CD8-positive, alpha-beta memory T cell (primary cell): ENCODE data around the gene TMPRSS3. TPM values are rescaled to one million over a fixed set of nuclear protein-coding genes. Genes with fewer than 3 reads are reported as not detected.

ENCODE experiments used
- CTCF ChIA-PET: fragments of 350-600 bp; sonication (Branson Sonifier 250); formaldehyde crosslinking; loops from one replicate; lab custom pipeline; 2021; ENCODE audit warnings: antibody characterized with exemption; lab: Charles Lee
- POLR2A ChIA-PET: fragments of 350-600 bp; sonication (Branson Sonifier 250); formaldehyde crosslinking; loops from one replicate; lab custom pipeline; 2021; ENCODE audit warnings: antibody characterized with exemption; lab: Charles Lee
- DNase-seq, 5 donors: peaks; one replicate each; pipeline versions ENCODE4 v3.0.0 to v3.0.0-alpha.2; 2020 to 2022; ENCODE audit warnings: mixed read lengths in 1 of 5
- H3K27ac ChIP-seq: one replicate; pipeline ENCODE4 v1.7.0; 2013; ENCODE audit warnings: low read depth, mild to moderate bottlenecking, low read length, moderate library complexity
- H3K27me3 ChIP-seq: 2 replicates; pipeline ENCODE4 v1.7.0; 2013; ENCODE audit warnings: low read length, mild to moderate bottlenecking; ENCODE audit not compliant: insufficient read depth, poor library complexity, severe bottlenecking
- H3K36me3 ChIP-seq: 2 replicates; pipeline ENCODE4 v1.7.0; 2013; ENCODE audit warnings: mild to moderate bottlenecking, low read length, moderate library complexity; ENCODE audit not compliant: insufficient read depth
- H3K4me1 ChIP-seq: 2 replicates; pipeline ENCODE4 v1.7.0; 2013; ENCODE audit warnings: mild to moderate bottlenecking, low read length, moderate library complexity; ENCODE audit not compliant: insufficient read depth
- H3K4me3 ChIP-seq: 2 replicates; pipeline ENCODE4 v1.7.0; 2013; ENCODE audit warnings: mild to moderate bottlenecking, low read length
- H3K9me3 ChIP-seq: 2 replicates; pipeline ENCODE4 v1.7.0; 2013; ENCODE audit warnings: mild to moderate bottlenecking, low read length
- H3K27ac Mint-ChIP-seq, 8 donors: one replicate each; pipeline ENCODE4 v1.8.0; 2020 to 2021; ENCODE audit warnings: mixed read lengths in 8 of 8, mild to moderate bottlenecking in 6 of 8, inconsistent platforms in 3 of 8, moderate library complexity in 3 of 8
- H3K27me3 Mint-ChIP-seq, 2 donors: one replicate each; pipeline ENCODE4 v1.8.0; 2020 to 2021; ENCODE audit warnings: mixed read lengths in 2 of 2, mild to moderate bottlenecking in 1 of 2, moderate library complexity in 1 of 2
- H3K36me3 Mint-ChIP-seq, 3 donors: one replicate each; pipeline ENCODE4 v1.8.0; 2020 to 2021; ENCODE audit warnings: mixed read lengths in 3 of 3, inconsistent platforms in 1 of 3, mild to moderate bottlenecking in 1 of 3
- H3K4me1 Mint-ChIP-seq, 3 donors: one replicate each; pipeline ENCODE4 v1.8.0; 2020 to 2021; ENCODE audit warnings: mixed read lengths in 3 of 3, inconsistent platforms in 1 of 3, mild to moderate bottlenecking in 1 of 3
- H3K4me3 Mint-ChIP-seq, 7 donors: one replicate each; pipeline ENCODE4 v1.8.0; 2020 to 2021; ENCODE audit warnings: mixed read lengths in 7 of 7, mild to moderate bottlenecking in 6 of 7, moderate library complexity in 4 of 7, inconsistent platforms in 2 of 7
- H3K9me3 Mint-ChIP-seq, 5 donors: one replicate each; pipeline ENCODE4 v1.8.0; 2020 to 2022; ENCODE audit warnings: mixed read lengths in 5 of 5, mild to moderate bottlenecking in 3 of 5, moderate library complexity in 2 of 5, inconsistent platforms in 1 of 5
- polyA plus RNA-seq: library from polyadenylated mRNA; unstranded; fragments of 300-500 nt; fragmentation: Illumina TruSeq; gene quantifications from one replicate; pipeline ENCODE4 v1.2.3, GENCODE V29; 2021
- total RNA-seq, 2 experiments: library from RNA; stranded (reverse); gene quantifications; one replicate each; pipeline ENCODE4 v1.2.3, GENCODE V29; 2021

The TMPRSS3 gene
- total and polyA plus RNA-seq, 3 experiments from 2014 or later: 2.0 to 20.4 (median 19.6) TPM

GRCh38 chr21:42332557-42333317 is 63.1 kb downstream of the TMPRSS3 start:
- no peak for DNase-seq
- H3K36me3 ChIP-seq: no peaks in the 10 kb centered on the region
- no peaks in the 10 kb centered on the region for H3K27me3 ChIP-seq
- ChIA-PET CTCF (no interaction called here), POLR2A (no interaction called here)
- H3K27ac ChIP-seq: no peak overlapping the region
- Mint-ChIP-seq H3K4me1 (peaks cover 2 to 5% (median 3%) of the 10 kb centered on the region in 3 donors), H3K4me3 (no peak overlapping the region), H3K36me3 (peaks cover 0 to 23% (median 4%) of the 10 kb centered on the region in 3 donors), H3K27ac (no peak overlapping the region), H3K27me3 (peaks cover 5 to 11% of the 10 kb centered on the region in 2 donors), H3K9me3 (peaks cover 14 to 21% (median 18%) of the 10 kb centered on the region in 5 donors)
- no peak overlapping the region for H3K4me3 ChIP-seq
- peaks cover 9% of the 10 kb centered on the region for H3K9me3 ChIP-seq
- peaks cover 2% of the 10 kb centered on the region for H3K4me1 ChIP-seq

GRCh38 chr21:42331660-42332059 is 64.2 kb downstream of the TMPRSS3 start:
- H3K27me3 ChIP-seq: no peaks in the 10 kb centered on the region
- CTCF ChIA-PET: no interaction called here
- H3K4me3 ChIP-seq: no peak overlapping the region
- H3K4me3 Mint-ChIP-seq: no peak overlapping the region
- peaks cover 9% of the 10 kb centered on the region for H3K9me3 ChIP-seq
- DNase-seq: no peak
- H3K27me3 Mint-ChIP-seq: peaks cover 4 to 8% of the 10 kb centered on the region in 2 donors
- no peak overlapping the region for H3K27ac ChIP-seq
- peaks cover 14 to 21% (median 18%) of the 10 kb centered on the region in 5 donors for H3K9me3 Mint-ChIP-seq
- peaks cover 0 to 23% (median 4%) of the 10 kb centered on the region in 3 donors for H3K36me3 Mint-ChIP-seq
- POLR2A ChIA-PET: no interaction called here
- no peaks in the 10 kb centered on the region for H3K4me1 Mint-ChIP-seq
- H3K4me1 ChIP-seq: no peaks in the 10 kb centered on the region
- H3K36me3 ChIP-seq: no peaks in the 10 kb centered on the region
- H3K27ac Mint-ChIP-seq: no peak overlapping the region

GRCh38 chr21:42330380-42331371 is 65.2 kb downstream of the TMPRSS3 start:
- CTCF ChIA-PET: no interaction called here
- peaks cover 14 to 21% (median 18%) of the 10 kb centered on the region in 5 donors for H3K9me3 Mint-ChIP-seq

GRCh38 chr21:42324896-42325295 is 71.0 kb downstream of the TMPRSS3 start:
- Histone ChIP-seq H3K27ac (no peak overlapping the region), H3K4me1 (no peaks in the 10 kb centered on the region), H3K4me3 (no peak overlapping the region), H3K9me3 (no peaks in the 10 kb centered on the region), H3K36me3 (no peaks in the 10 kb centered on the region), H3K27me3 (no peaks in the 10 kb centered on the region)
- no peak for DNase-seq
- peaks cover 0 to 2% (median 0%) of the 10 kb centered on the region in 3 donors for H3K4me1 Mint-ChIP-seq
- H3K27me3 Mint-ChIP-seq: peaks cover 7 to 34% of the 10 kb centered on the region in 2 donors
- H3K27ac Mint-ChIP-seq: no peak overlapping the region
- no peaks in the 10 kb centered on the region for H3K36me3 Mint-ChIP-seq
- H3K9me3 Mint-ChIP-seq: no peaks in the 10 kb centered on the region
- no peak overlapping the region for H3K4me3 Mint-ChIP-seq
- POLR2A ChIA-PET: no interaction called here
- CTCF ChIA-PET: interaction anchor here (1.2 kb wide), 1 partner anchor 12 kb away, joined by 3 read pairs; no protein-coding TSS in a partner anchor

More at GRCh38 chr21:42330380-42331371, 65.2 kb downstream of the TMPRSS3 start:
- Histone ChIP-seq H3K9me3 (peaks cover 9% of the 10 kb centered on the region), H3K4me1 (no peaks in the 10 kb centered on the region), H3K27ac (no peak overlapping the region), H3K27me3 (no peaks in the 10 kb centered on the region), H3K4me3 (no peak overlapping the region), H3K36me3 (no peaks in the 10 kb centered on the region)
- no peak for DNase-seq
- Mint-ChIP-seq H3K27ac (peak overlapping the region in 2 of 8 donors; percentile 11 to 43), H3K27me3 (peaks cover 4 to 10% of the 10 kb centered on the region in 2 donors), H3K4me3 (no peak overlapping the region), H3K36me3 (peaks cover 0 to 23% (median 4%) of the 10 kb centered on the region in 3 donors), H3K4me1 (no peaks in the 10 kb centered on the region)
- POLR2A ChIA-PET: no interaction called here

Other genes with a start within 250 kb of the TMPRSS3 start
- gene ABCG1, start 176.9 kb downstream of the TMPRSS3 start, total RNA-seq: 1 to 10 TPM; 3.7 to 3.8 TPM
- gene ABCG1, start 176.9 kb downstream of the TMPRSS3 start, polyA plus RNA-seq: 15.7 TPM
- not detected for gene TFF3, start 80.6 kb downstream of the TMPRSS3 start, total RNA-seq
- gene TFF3, start 80.6 kb downstream of the TMPRSS3 start, polyA plus RNA-seq: not detected
- gene TFF2, start 45.1 kb downstream of the TMPRSS3 start, total RNA-seq: not detected
- gene TFF2, start 45.1 kb downstream of the TMPRSS3 start, polyA plus RNA-seq: not detected
- gene TFF1, start 29.5 kb downstream of the TMPRSS3 start, total RNA-seq: not detected
- gene TFF1, start 29.5 kb downstream of the TMPRSS3 start, polyA plus RNA-seq: not detected
- gene UBASH3A, start 7.8 kb upstream of the TMPRSS3 start, total RNA-seq: 10 to 100 TPM; 36.4 to 38.7 TPM
- 55.1 TPM for gene UBASH3A, start 7.8 kb upstream of the TMPRSS3 start, polyA plus RNA-seq
- not detected for gene RSPH1, start 100.2 kb upstream of the TMPRSS3 start, total RNA-seq
- gene RSPH1, start 100.2 kb upstream of the TMPRSS3 start, polyA plus RNA-seq: not detected
- 10 to 100 TPM; 16.6 to 16.9 TPM for gene SLC37A1, start 117.8 kb upstream of the TMPRSS3 start, total RNA-seq
- gene SLC37A1, start 117.8 kb upstream of the TMPRSS3 start, polyA plus RNA-seq: 6.5 TPM